K562 (cell line): Measurements from ENCODE around the gene CYP11A1. TPM values are rescaled to one million over a fixed set of nuclear protein-coding genes. Genes with fewer than 3 reads are reported as not detected.

Experiments used
- ATAC-seq: fragments of 200-7000 bp; cut with Tn5 transposase; 3 replicates; pipeline ENCODE4 v1.9.1; 2020; ENCODE audit warnings: moderate library complexity
- BruUV-seq: library from RNA; stranded (reverse); fragments of 400-500 nt; replicated peaks from 2 replicates; lab custom pipeline; 2021; lab: Mats Ljungman, UMichigan
- CTCF ChIA-PET: fragments of 300-600 bp; formaldehyde crosslinking; extraction: SDS; loops from one replicate; lab custom pipeline; 2021; ENCODE audit warnings: low intra/inter-chr PET ratio; lab: Yijun Ruan, JAX
- POLR2A ChIA-PET: fragments of 300-600, 350-650 bp; sonication (Branson Sonifier 250); formaldehyde crosslinking; extraction: SDS; loops from one replicate; lab custom pipeline; 2021; ENCODE audit warnings: antibody characterized with exemption, inconsistent platforms; lab: Yijun Ruan, JAX
- DNase-seq, 4 experiments: peaks; one replicate each; pipeline versions ENCODE4 v3.0.0 to v3.0.0-alpha.2; 2011 to 2018; ENCODE audit warnings: low spot score in 3 of 4, mixed read lengths in 3 of 4; ENCODE audit errors: extremely low read depth in 1 of 4
- FAIRE-seq: peaks from 2 replicates; lab custom pipeline; 2011; peaks lifted over from hg19 to GRCh38; lab: Jason Lieb, UNC
- H2AFZ ChIP-seq: 2 replicates; pipeline ENCODE4 v1.6.0; 2011; ENCODE audit warnings: low read depth, low read length, control low read depth, inconsistent platforms
- H3K27ac ChIP-seq: fragments of 200-600 bp; 3 replicates; pipeline ENCODE4 v1.8.0; 2011; ENCODE audit warnings: low read depth, mild to moderate bottlenecking, control low read depth, inconsistent platforms, low read length, moderate library complexity, mixed read lengths; ENCODE audit errors: extremely low read depth
- H3K27me3 ChIP-seq, 2 experiments: fragments of 300-600 bp in 1 of 2; 2 replicates in 1 of 2; 3 replicates in 1 of 2; pipeline versions ENCODE4 v1.6.0 to v1.8.0; 2011; ENCODE audit warnings: inconsistent platforms in 2 of 2, low read length in 2 of 2, mild to moderate bottlenecking in 1 of 2, mixed read lengths in 1 of 2, moderate library complexity in 1 of 2; ENCODE audit not compliant: control insufficient read depth in 2 of 2, insufficient read depth in 2 of 2
- H3K36me3 ChIP-seq: fragments of 300-600 bp; 3 replicates; pipeline ENCODE4 v1.8.0; 2011; ENCODE audit warnings: mild to moderate bottlenecking, low read length, inconsistent platforms; ENCODE audit not compliant: control insufficient read depth, insufficient read depth
- H3K4me1 ChIP-seq, 2 experiments: fragments of 200-600 bp in 1 of 2; replicated peaks in 1 of 2; 2 replicates in 1 of 2; 3 replicates in 1 of 2; pipeline versions ENCODE4 v1.5.1 to v1.8.0; 2011; ENCODE audit warnings: inconsistent platforms in 2 of 2, low read length in 2 of 2, mild to moderate bottlenecking in 1 of 2, mixed read lengths in 1 of 2, moderate library complexity in 1 of 2; ENCODE audit not compliant: control insufficient read depth in 2 of 2, insufficient read depth in 2 of 2
- H3K4me2 ChIP-seq: 2 replicates; pipeline ENCODE4 v1.6.1; 2011; ENCODE audit warnings: low read length, control low read depth, inconsistent platforms, mixed read lengths; ENCODE audit not compliant: insufficient read depth
- H3K4me3 ChIP-seq: fragments of 200-600 bp; sonication (generic), shearing (Covaris generic); 2 replicates; pipeline ENCODE4 v1.5.1; 2016; ENCODE audit warnings: control low read depth, inconsistent platforms
- H3K79me2 ChIP-seq: fragments of 200-600 bp; 3 replicates; pipeline ENCODE4 v1.8.0; 2011; ENCODE audit warnings: low read length, inconsistent platforms; ENCODE audit not compliant: control insufficient read depth, insufficient read depth
- H3K9ac ChIP-seq, 2 experiments: 2 replicates each; pipeline versions ENCODE4 v1.6.0 to v1.6.1; 2011; ENCODE audit warnings: low read depth in 2 of 2, low read length in 2 of 2, control low read depth in 1 of 2, inconsistent platforms in 1 of 2, mild to moderate bottlenecking in 1 of 2, mixed read lengths in 1 of 2; ENCODE audit not compliant: insufficient read depth in 1 of 2
- H3K9me1 ChIP-seq: one replicate; pipeline ENCODE4 v1.6.0; 2011; ENCODE audit warnings: inconsistent platforms, mild to moderate bottlenecking, low read length, moderate library complexity; ENCODE audit not compliant: control insufficient read depth, insufficient read depth
- H3K9me3 ChIP-seq: replicated peaks from 2 replicates; pipeline ENCODE4 v1.5.1; 2011; ENCODE audit warnings: low read depth, low read length, inconsistent platforms; ENCODE audit not compliant: control insufficient read depth, insufficient read depth
- H4K20me1 ChIP-seq: replicated peaks from 2 replicates; pipeline ENCODE4 v1.6.1; 2011; ENCODE audit warnings: low read length, inconsistent platforms, mixed read lengths; ENCODE audit not compliant: control insufficient read depth, insufficient read depth
- DPF2 ChIP-seq: fragments of 450-650 bp; IDR thresholded peaks from 2 replicates; pipeline ENCODE4 v1.6.1; 2016
- HDAC8 ChIP-seq: fragments of 450-650 bp; IDR thresholded peaks from 2 replicates; pipeline ENCODE4 v1.6.1; 2016; ENCODE audit warnings: mild to moderate bottlenecking, missing genetic modification characterization, moderate library complexity, missing compliant biosample characterization
- HIVEP1 ChIP-seq: fragments of 250-450 bp; sonication (Bioruptor Pico); IDR thresholded peaks from 2 replicates; pipeline ENCODE4 v1.4.0; 2020; ENCODE audit warnings: mild to moderate bottlenecking
- HMBOX1 ChIP-seq: sonication (generic); IDR thresholded peaks from 2 replicates; pipeline ENCODE4 v1.6.1; 2016
- KHSRP ChIP-seq: fragments of 450-650 bp; IDR thresholded peaks from 2 replicates; pipeline ENCODE4 v1.6.1; 2017
- MLLT1 ChIP-seq, 2 experiments: fragments of 450-650 bp; IDR thresholded peaks; 2 replicates each; pipeline ENCODE4 v1.6.1; 2016
- MTF1 ChIP-seq: fragments of 250-450 bp; sonication (Bioruptor Pico); IDR thresholded peaks from 2 replicates; pipeline ENCODE4 v1.9.0; 2021; ENCODE audit warnings: moderate library complexity, mild to moderate bottlenecking, inconsistent platforms, borderline replicate concordance
- ZBTB49 ChIP-seq: sonication (generic); formaldehyde crosslinking; IDR thresholded peaks from 2 replicates; pipeline ENCODE4 v1.8.0; 2022; ENCODE audit warnings: missing genetic modification reagents, mild to moderate bottlenecking, borderline replicate concordance
- ZNF766 ChIP-seq: fragments of 200-800 bp; sonication (Bioruptor generic); conservative IDR thresholded peaks from 2 replicates; pipeline ENCODE4 v1.6.1; 2016; ENCODE audit warnings: missing genetic modification characterization, missing compliant biosample characterization
- WGBS: fragments of 100-300 bp; shearing (Covaris generic); methylation state at CpG from one replicate; pipeline ENCODE4 v1.1.6; 2016; ENCODE audit warnings: low coverage, mixed read lengths; ENCODE audit not compliant: insufficient coverage; ENCODE audit errors: missing lambda C conversion rate; 5-methylcytosine and 5-hydroxymethylcytosine counted together
- in situ Hi-C: fragments of 300-500 bp; cut with MboI; formaldehyde crosslinking; loops from 4 replicates; pipeline ENCODE4 v1.15.0; 2018; ENCODE audit warnings: inconsistent platforms, mixed read lengths
- intact Hi-C: fragments of 100-400 bp; cut with micrococcal nuclease; formaldehyde crosslinking; loops from 2 replicates; pipeline ENCODE4 v1.14.2; 2022
- polyA plus RNA-seq, 8 experiments: library from polyadenylated mRNA; depleted of rRNA in 4 of 8; stranded (reverse) in 5 of 8; unstranded in 3 of 8; fragments of >200 nt; fragmentation: Nextera tagmentation in 2 of 8; fragmentation: Illumina TruSeq in 1 of 8; extraction: Ambion mirVana in 2 of 8; extraction: Trizol in 1 of 8; gene quantifications; 2 replicates each; pipeline versions ENCODE4 v1.2.1 to v1.2.3, GENCODE V29; 2011 to 2014; ENCODE audit warnings: inconsistent platforms in 1 of 8, missing spikeins in 1 of 8
- total RNA-seq, 7 experiments: library from RNA; depleted of rRNA in 6 of 7; stranded (reverse); fragments of >200 nt in 6 of 7; fragmentation: Illumina TruSeq in 2 of 7; extraction: Trizol in 2 of 7; gene quantifications; 2 replicates each; pipeline versions ENCODE4 v1.2.1 to v1.2.3, GENCODE V29; 2011 to 2021; ENCODE audit warnings: low replicate concordance in 1 of 7
- TF ChIP-seq, protein P1 (sequence below): fragments of 250-450 bp; sonication (Bioruptor Pico); IDR thresholded peaks from 2 replicates; pipeline ENCODE4 v1.8.0; 2022; ENCODE audit warnings: moderate library complexity, mild to moderate bottlenecking, inconsistent platforms

Gene CYP11A1
- total and polyA plus RNA-seq, 9 of the 15 experiments (the other 6 are each of a cell fraction or from before 2014, with no cell fraction given) = 0.06 to 0.24 (median 0.10) TPM; not detected in 4

- TF ChIP-seq ZNF766 (CRISPR knock-in tag) (no peak), MTF1 (no peak), KHSRP (no peak), ZBTB49 (CRISPR knock-in tag) (no peak), HIVEP1 (CRISPR knock-in tag) (no peak)
Measured at GRCh38 chr15:74400915-74401757, 33.7 kb upstream of the CYP11A1 start (continued).

GRCh38 chr15:74400313-74400860 is 32.9 kb upstream of the CYP11A1 start:
- FAIRE-seq (no peak), ATAC-seq (no peak), DNase-seq (no peak)
- H3K4me1 ChIP-seq = peaks cover 58 to 65% of the 10 kb centered on the region in 2 experiments
- WGBS = 48% methylated on average over 9 of the region's 10 CpGs
- peak overlapping the region in 1 of 2 experiments; percentile 3; a peak in 1 of 4 replicates for H3K9ac ChIP-seq
- H3K27ac ChIP-seq = no peak overlapping the region
- POLR2A ChIA-PET = interaction anchor here (0.6 to 3.9 kb wide), 4 partner anchors 8 to 73 kb away, joined by 3 to 24 read pairs (median 4); no protein-coding TSS in a partner anchor
- H3K79me2 ChIP-seq = no peaks in the 10 kb centered on the region
- no peaks in the 10 kb centered on the region for H3K36me3 ChIP-seq
- H2AFZ ChIP-seq = no peak overlapping the region
- H3K9me3 ChIP-seq = no peaks in the 10 kb centered on the region
- in situ Hi-C loops (no loop called here), intact Hi-C loops (no loop called here)
- H3K4me2 ChIP-seq = no peak overlapping the region
- no peaks in the 10 kb centered on the region for H3K27me3 ChIP-seq
- H4K20me1 ChIP-seq = no peaks in the 10 kb centered on the region
- no peak overlapping the region for H3K4me3 ChIP-seq
- no peaks in the 10 kb centered on the region for H3K9me1 ChIP-seq
- no TSS peak for BruUV-seq
- CTCF ChIA-PET = interaction anchor here (0.7 kb wide), 1 partner anchor 32 kb away, joined by 3 read pairs; no protein-coding TSS in a partner anchor
- no peak for TF ChIP-seq HMBOX1
- TF ChIP-seq HDAC8 (tag) = no peak
- 0 out of 2 replicates have a peak, but pooled peaks have one; percentile 16 for TF ChIP-seq DPF2
- TF ChIP-seq MLLT1 (IDR thresholded peaks at IDR 0.05) = 0 out of 4 replicates have a peak, but pooled peaks of 1 of the 2 experiments have one; percentile 39
- TF ChIP-seq, protein P1, sequence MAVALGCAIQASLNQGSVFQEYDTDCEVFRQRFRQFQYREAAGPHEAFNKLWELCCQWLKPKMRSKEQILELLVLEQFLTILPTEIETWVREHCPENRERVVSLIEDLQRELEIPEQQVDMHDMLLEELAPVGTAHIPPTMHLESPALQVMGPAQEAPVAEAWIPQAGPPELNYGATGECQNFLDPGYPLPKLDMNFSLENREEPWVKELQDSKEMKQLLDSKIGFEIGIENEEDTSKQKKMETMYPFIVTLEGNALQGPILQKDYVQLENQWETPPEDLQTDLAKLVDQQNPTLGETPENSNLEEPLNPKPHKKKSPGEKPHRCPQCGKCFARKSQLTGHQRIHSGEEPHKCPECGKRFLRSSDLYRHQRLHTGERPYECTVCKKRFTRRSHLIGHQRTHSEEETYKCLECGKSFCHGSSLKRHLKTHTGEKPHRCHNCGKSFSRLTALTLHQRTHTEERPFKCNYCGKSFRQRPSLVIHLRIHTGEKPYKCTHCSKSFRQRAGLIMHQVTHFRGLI (CRISPR knock-in tag) = no peak
